ENCODE measurements around the gene SPEN.

Gene SPEN

GRCh38 chr1:15933684-15934083 lies 86.2 kb downstream of the SPEN start:
- no peaks in the 10 kb centered on the region for H3K4me1 ChIP-seq (ENCODE audit: insufficient read depth, low read length)
- H2AFZ ChIP-seq (ENCODE audit: low read depth, low read length) = no peak overlapping the region
- H3K4me3 ChIP-seq (ENCODE audit: low read length) = no peak overlapping the region
- peaks cover 95% of the 10 kb centered on the region for H3K36me3 ChIP-seq (ENCODE audit: insufficient read depth, low read length)
- no peaks in the 10 kb centered on the region for H3K27me3 ChIP-seq (ENCODE audit: insufficient read depth, low read length)
- H3K9me3 ChIP-seq (ENCODE audit: low read length) = no peaks in the 10 kb centered on the region

GRCh38 chr1:15934211-15935055 lies 86.9 kb downstream of the SPEN start:
- H3K9me3 ChIP-seq (ENCODE audit: low read length) = no peaks in the 10 kb centered on the region
- H3K4me3 ChIP-seq (ENCODE audit: low read length) = no peak overlapping the region
- peaks cover 95% of the 10 kb centered on the region for H3K36me3 ChIP-seq (ENCODE audit: insufficient read depth, low read length)
- H2AFZ ChIP-seq (ENCODE audit: low read depth, low read length) = no peak overlapping the region
- no peaks in the 10 kb centered on the region for H3K27me3 ChIP-seq (ENCODE audit: insufficient read depth, low read length)
- no peaks in the 10 kb centered on the region for H3K4me1 ChIP-seq (ENCODE audit: insufficient read depth, low read length)

GRCh38 chr1:15935056-15935950 lies 87.8 kb downstream of the SPEN start:
- H3K4me1 ChIP-seq (ENCODE audit: insufficient read depth, low read length) = peaks cover 4% of the 10 kb centered on the region
- H3K4me3 ChIP-seq (ENCODE audit: low read length) = no peak overlapping the region
- H3K9me3 ChIP-seq (ENCODE audit: low read length) = no peaks in the 10 kb centered on the region
- no peak overlapping the region for H2AFZ ChIP-seq (ENCODE audit: low read depth, low read length)
- no peaks in the 10 kb centered on the region for H3K27me3 ChIP-seq (ENCODE audit: insufficient read depth, low read length)
- H3K36me3 ChIP-seq (ENCODE audit: insufficient read depth, low read length) = peaks cover 94% of the 10 kb centered on the region

GRCh38 chr1:15936025-15936424 lies 88.5 kb downstream of the SPEN start:
- Histone ChIP-seq H3K4me1 (ENCODE audit: insufficient read depth, low read length) (peaks cover 4% of the 10 kb centered on the region), H2AFZ (ENCODE audit: low read depth, low read length) (no peak overlapping the region), H3K36me3 (ENCODE audit: insufficient read depth, low read length) (peaks cover 94% of the 10 kb centered on the region), H3K27me3 (ENCODE audit: insufficient read depth, low read length) (no peaks in the 10 kb centered on the region), H3K9me3 (ENCODE audit: low read length) (no peaks in the 10 kb centered on the region), H3K4me3 (ENCODE audit: low read length) (no peak overlapping the region)

- H3K27me3 ChIP-seq (ENCODE audit: insufficient read depth, low read length) = no peaks in the 10 kb centered on the region
- peaks cover 4% of the 10 kb centered on the region for H3K4me1 ChIP-seq (ENCODE audit: insufficient read depth, low read length)
- H3K4me3 ChIP-seq (ENCODE audit: low read length) = no peak overlapping the region
- H2AFZ ChIP-seq (ENCODE audit: low read depth, low read length) = no peak overlapping the region
- H3K9me3 ChIP-seq (ENCODE audit: low read length) = no peaks in the 10 kb centered on the region
- H3K36me3 ChIP-seq (ENCODE audit: insufficient read depth, low read length) = peaks cover 94% of the 10 kb centered on the region
Measured at GRCh38 chr1:15937146-15937545, 89.6 kb downstream of the SPEN start.

- Histone ChIP-seq H3K36me3 (ENCODE audit: insufficient read depth, low read length) (peaks cover 93% of the 10 kb centered on the region), H3K4me3 (ENCODE audit: low read length) (no peak overlapping the region), H3K9me3 (ENCODE audit: low read length) (no peaks in the 10 kb centered on the region), H3K27me3 (ENCODE audit: insufficient read depth, low read length) (no peaks in the 10 kb centered on the region), H3K4me1 (ENCODE audit: insufficient read depth, low read length) (peaks cover 4% of the 10 kb centered on the region), H2AFZ (ENCODE audit: low read depth, low read length) (no peak overlapping the region)
Measured at GRCh38 chr1:15937706-15938168, 90.2 kb downstream of the SPEN start.

GRCh38 chr1:15938628-15939161 lies 91.2 kb downstream of the SPEN start:
- Histone ChIP-seq H3K9me3 (ENCODE audit: low read length) (no peaks in the 10 kb centered on the region), H3K27me3 (ENCODE audit: insufficient read depth, low read length) (no peaks in the 10 kb centered on the region), H3K4me3 (ENCODE audit: low read length) (no peak overlapping the region), H3K36me3 (ENCODE audit: insufficient read depth, low read length) (peaks cover 93% of the 10 kb centered on the region), H3K4me1 (ENCODE audit: insufficient read depth, low read length) (peaks cover 4% of the 10 kb centered on the region), H2AFZ (ENCODE audit: low read depth, low read length) (no peak overlapping the region)

- Histone ChIP-seq H3K27me3 (ENCODE audit: insufficient read depth, low read length) (no peaks in the 10 kb centered on the region), H2AFZ (ENCODE audit: low read depth, low read length) (no peak overlapping the region), H3K4me1 (ENCODE audit: insufficient read depth, low read length) (peaks cover 4% of the 10 kb centered on the region), H3K4me3 (ENCODE audit: low read length) (no peak overlapping the region), H3K36me3 (ENCODE audit: insufficient read depth, low read length) (peaks cover 93% of the 10 kb centered on the region), H3K9me3 (ENCODE audit: low read length) (no peaks in the 10 kb centered on the region)
Measured at GRCh38 chr1:15939181-15940109, 91.9 kb downstream of the SPEN start.

GRCh38 chr1:15940110-15941043 lies 92.9 kb downstream of the SPEN start:
- no peak overlapping the region for H3K4me3 ChIP-seq (ENCODE audit: low read length)
- H3K27me3 ChIP-seq (ENCODE audit: insufficient read depth, low read length) = no peaks in the 10 kb centered on the region
- no peak overlapping the region for H2AFZ ChIP-seq (ENCODE audit: low read depth, low read length)
- peaks cover 93% of the 10 kb centered on the region for H3K36me3 ChIP-seq (ENCODE audit: insufficient read depth, low read length)
- peaks cover 4% of the 10 kb centered on the region for H3K4me1 ChIP-seq (ENCODE audit: insufficient read depth, low read length)
- H3K9me3 ChIP-seq (ENCODE audit: low read length) = no peaks in the 10 kb centered on the region

GRCh38 chr1:15941044-15941840 lies 93.7 kb downstream of the SPEN start:
- Histone ChIP-seq H3K4me3 (ENCODE audit: low read length) (no peak overlapping the region), H3K27me3 (ENCODE audit: insufficient read depth, low read length) (no peaks in the 10 kb centered on the region), H3K36me3 (ENCODE audit: insufficient read depth, low read length) (peaks cover 94% of the 10 kb centered on the region), H3K9me3 (ENCODE audit: low read length) (no peaks in the 10 kb centered on the region), H2AFZ (ENCODE audit: low read depth, low read length) (no peak overlapping the region), H3K4me1 (ENCODE audit: insufficient read depth, low read length) (peaks cover 4% of the 10 kb centered on the region)
